Ascending aorta (tissue), 2 donors: ENCODE data around the gene FMO2. TPM values are rescaled to one million over a fixed set of nuclear protein-coding genes. Genes with fewer than 3 reads are reported as not detected.
A peak's percentile ranks its signal among the peaks of the same experiment; 100 is the strongest.

ENCODE experiments used
- DNase-seq, 2 donors: peaks; one replicate each; pipeline ENCODE4 v3.0.0-alpha.2; 2019; ENCODE audit warnings: low spot score in 2 of 2
- H3K27ac ChIP-seq, 2 donors: fragments of 200-600 bp; sonication (generic); one replicate each; pipeline ENCODE4 v1.5.1; 2016 to 2017; ENCODE audit warnings: mild to moderate bottlenecking in 1 of 2
- H3K27me3 ChIP-seq: fragments of 200-600 bp; sonication (generic); one replicate; pipeline ENCODE4 v1.5.1; 2017
- H3K36me3 ChIP-seq, 2 donors: fragments of 200-600 bp; sonication (generic); one replicate each; pipeline ENCODE4 v1.5.1; 2016
- H3K4me1 ChIP-seq, 2 donors: fragments of 200-600 bp; sonication (generic); one replicate each; pipeline ENCODE4 v1.5.1; 2016 to 2017; ENCODE audit warnings: mild to moderate bottlenecking in 1 of 2
- H3K4me3 ChIP-seq, 2 donors: fragments of 200-600 bp; sonication (generic); one replicate each; pipeline ENCODE4 v1.5.1; 2016 to 2017; ENCODE audit warnings: mild to moderate bottlenecking in 1 of 2
- H3K9me3 ChIP-seq, 2 donors: fragments of 200-600 bp; sonication (generic); one replicate each; pipeline ENCODE4 v1.5.1; 2016
- CTCF ChIP-seq, 3 experiments: fragments of 200-600 bp in 2 of 3; fragments of 450-650 bp in 1 of 3; sonication (generic) in 2 of 3; IDR thresholded peaks; one replicate each; pipeline ENCODE4 v1.5.1; 2016 to 2019; ENCODE audit warnings: antibody characterized with exemption in 3 of 3, mild to moderate bottlenecking in 1 of 3, moderate library complexity in 1 of 3
- intact Hi-C: fragments of 100-400 bp; cut with DNase I; formaldehyde crosslinking; loops from one replicate; pipeline ENCODE4 v1.15.1; 2023
- total RNA-seq: library from RNA; depleted of rRNA; stranded (reverse); fragments of >200 nt; gene quantifications from one replicate; pipeline ENCODE4 v1.1.0, GENCODE V29; 2016

Gene FMO2
- total RNA-seq, 1 donor from 2014 or later, result 90.3 TPM

DNA sequence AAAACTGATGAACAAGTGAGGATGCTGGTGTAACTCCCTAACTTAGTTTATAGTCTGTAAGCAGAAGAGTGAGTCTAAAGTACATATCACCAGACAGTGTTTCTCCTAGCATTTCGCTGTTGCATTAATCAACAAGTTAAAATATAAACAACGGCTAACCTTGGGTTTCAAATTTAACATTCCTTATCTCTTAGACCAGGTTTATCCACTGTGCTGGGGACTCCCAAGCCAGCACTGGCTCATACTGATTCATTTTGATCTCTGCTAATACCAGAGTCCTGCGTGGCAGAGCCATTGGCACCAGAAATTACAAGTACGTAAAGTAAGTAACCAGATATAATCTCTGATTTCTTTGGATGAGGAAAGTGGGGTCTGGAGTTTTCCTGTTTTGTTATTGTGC is 63.2 kb downstream of the FMO2 start, which contains the start of gene FMO1:
Gene FMO1, plus strand, starts transcription at position 193 of the 400 bp plus-strand sequence. CDS start 9,594 bp downstream, outside the sequence.
- TF ChIP-seq CTCF (IDR thresholded peaks at IDR 0.05), result no peak
- Histone ChIP-seq H3K27me3 (no peaks in the 10 kb centered on the region), H3K9me3 (no peaks in the 10 kb centered on the region), H3K4me3 (no peak within 1 kb of the TSS), H3K36me3 (no peaks in the 10 kb centered on the region), H3K4me1 (no peaks in the 10 kb centered on the region), H3K27ac (peak within 1 kb of the TSS in 1 of 2 donors; percentile 5)
- DNase-seq, result no peak
- intact Hi-C loops, result no loop called here

DNA sequence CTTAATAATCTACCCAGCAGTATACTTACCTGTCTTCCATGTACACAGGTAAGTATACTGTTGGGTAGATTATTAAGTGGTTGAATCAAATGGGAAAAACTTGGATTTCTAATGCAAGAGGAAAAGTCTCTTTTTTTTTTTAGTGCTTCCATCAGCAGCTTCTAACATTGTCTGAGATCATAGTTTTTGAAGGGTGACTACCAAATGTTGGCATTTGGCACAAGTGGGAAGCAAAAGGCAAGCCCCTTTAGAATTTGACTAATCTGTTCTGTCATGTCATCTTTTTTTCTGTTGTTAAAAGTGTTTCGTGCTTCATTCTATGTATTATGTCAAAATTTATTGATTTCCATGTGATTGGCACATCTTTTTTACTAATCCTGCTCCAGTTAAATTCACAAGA is 63.7 kb downstream of the FMO2 start:
- no peak for TF ChIP-seq CTCF (IDR thresholded peaks at IDR 0.05)
- Histone ChIP-seq H3K4me3 (no peak overlapping the region), H3K27me3 (no peaks in the 10 kb centered on the region), H3K36me3 (no peaks in the 10 kb centered on the region), H3K9me3 (no peaks in the 10 kb centered on the region), H3K4me1 (no peaks in the 10 kb centered on the region), H3K27ac (no peak overlapping the region)
- no peak for DNase-seq
- intact Hi-C loops, result no loop called here

DNA sequence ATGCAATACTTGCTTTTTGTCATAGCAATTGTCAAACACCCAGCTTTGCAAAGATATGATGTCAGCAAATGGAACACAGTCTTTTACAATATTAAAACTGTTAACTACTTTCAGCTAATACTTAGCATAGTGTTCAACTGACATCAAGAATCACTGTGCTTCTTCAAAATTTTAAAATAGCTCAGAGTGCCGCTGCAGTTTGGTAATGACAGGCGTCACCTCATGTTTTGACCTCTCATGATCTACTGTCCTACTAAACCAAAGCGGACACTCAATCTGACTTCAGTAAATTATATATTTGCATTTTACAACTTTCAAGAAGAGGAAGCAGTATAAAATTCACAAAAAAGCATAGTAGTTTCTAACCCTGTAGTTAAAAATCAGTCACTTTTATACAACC is 65.2 kb downstream of the FMO2 start:
- TF ChIP-seq CTCF (IDR thresholded peaks at IDR 0.05), result no peak
- H3K27me3 ChIP-seq, result no peaks in the 10 kb centered on the region
- no peak for DNase-seq
- no peak overlapping the region for H3K27ac ChIP-seq
- intact Hi-C loops, result no loop called here
- H3K4me1 ChIP-seq, result no peaks in the 10 kb centered on the region
- H3K36me3 ChIP-seq, result no peaks in the 10 kb centered on the region
- no peak overlapping the region for H3K4me3 ChIP-seq
- H3K9me3 ChIP-seq, result no peaks in the 10 kb centered on the region

GRCh38 chr1:171251042-171251951 is 66.2 kb downstream of the FMO2 start:
- DNase-seq, result peak in 1 of 2 donors; percentile 71

GRCh38 chr1:171251952-171252300 is 66.8 kb downstream of the FMO2 start:
- no peaks in the 10 kb centered on the region for H3K27me3 ChIP-seq
- H3K9me3 ChIP-seq, result no peaks in the 10 kb centered on the region
- TF ChIP-seq CTCF (IDR thresholded peaks at IDR 0.05), result no peak
- no peak overlapping the region for H3K27ac ChIP-seq
- no peaks in the 10 kb centered on the region for H3K36me3 ChIP-seq
- intact Hi-C loops, result no loop called here
- DNase-seq, result no peak
- peak overlapping the region; percentile 53 to 91 for H3K4me3 ChIP-seq
- no peaks in the 10 kb centered on the region for H3K4me1 ChIP-seq

More at GRCh38 chr1:171251042-171251951, 66.2 kb downstream of the FMO2 start:
- H3K4me3 ChIP-seq, result peak overlapping the region; percentile 53 to 91
- H3K9me3 ChIP-seq, result no peaks in the 10 kb centered on the region
- peak; percentile 27 to 70 (median 45) for TF ChIP-seq CTCF (IDR thresholded peaks at IDR 0.05)
- no peaks in the 10 kb centered on the region for H3K27me3 ChIP-seq
- no peak overlapping the region for H3K27ac ChIP-seq
- H3K36me3 ChIP-seq, result no peaks in the 10 kb centered on the region
- intact Hi-C loops, result no loop called here
- no peaks in the 10 kb centered on the region for H3K4me1 ChIP-seq
